Lower lobe of right lung (tissue), 2 donors: ENCODE data around the gene LPO. TPM values are rescaled to one million over a fixed set of nuclear protein-coding genes. Genes with fewer than 3 reads are reported as not detected.

Experiments
- ATAC-seq, 2 donors: fragments of 200-7000 bp; cut with Tn5 transposase; one replicate each; pipeline ENCODE4 v1.9.1; 2020 to 2022; ENCODE audit warnings: mild to moderate bottlenecking in 2 of 2, moderate library complexity in 2 of 2
- DNase-seq: peaks from one replicate; pipeline ENCODE4 v3.0.0-alpha.2; 2020
- H3K27ac ChIP-seq: fragments of 200-600 bp; one replicate; pipeline ENCODE4 v1.8.0; 2022
- H3K27me3 ChIP-seq: fragments of 200-600 bp; one replicate; pipeline ENCODE4 v1.8.0; 2022; ENCODE audit warnings: low read depth
- H3K36me3 ChIP-seq: fragments of 200-600 bp; one replicate; pipeline ENCODE4 v1.8.0; 2022; ENCODE audit warnings: mild to moderate bottlenecking
- H3K4me1 ChIP-seq: fragments of 200-600 bp; one replicate; pipeline ENCODE4 v1.8.0; 2022
- H3K4me3 ChIP-seq: fragments of 200-600 bp; one replicate; pipeline ENCODE4 v1.8.0; 2022; ENCODE audit warnings: mild to moderate bottlenecking
- H3K9me3 ChIP-seq: fragments of 200-600 bp; one replicate; pipeline ENCODE4 v1.8.0; 2022
- CTCF ChIP-seq: fragments of 200-600 bp; IDR thresholded peaks from one replicate; pipeline ENCODE4 v1.8.0; 2022; ENCODE audit warnings: antibody characterized with exemption, mild to moderate bottlenecking
- intact Hi-C: fragments of 100-400 bp; cut with DNase I; formaldehyde crosslinking; loops from one replicate; pipeline ENCODE4 v1.11.0; 2022
- total RNA-seq: library from RNA; stranded (reverse); fragmentation: NEBNext Ultra II Directional; extraction: Animal tissue kit (Norgen Biotek cat#: 25700); gene quantifications from one replicate; pipeline ENCODE4 v1.2.1, GENCODE V29; 2021
- donor health status: DM: no; HTN: yes; CAD: no; lungs with severe emphysema.

Gene LPO
- total RNA-seq, 1 donor from 2014 or later: not detected

GRCh38 chr17:58195518-58196123 is 42.8 kb upstream of the LPO start:
- H3K27ac ChIP-seq: no peak overlapping the region
- no peaks in the 10 kb centered on the region for H3K9me3 ChIP-seq
- no peak overlapping the region for H3K4me3 ChIP-seq
- intact Hi-C loops: no loop called here
- H3K4me1 ChIP-seq: no peaks in the 10 kb centered on the region
- H3K36me3 ChIP-seq: no peaks in the 10 kb centered on the region
- DNase-seq (no peak), ATAC-seq (no peak)
- TF ChIP-seq CTCF: no peak
- H3K27me3 ChIP-seq: peaks cover 9% of the 10 kb centered on the region

GRCh38 chr17:58196610-58197009 is 41.8 kb upstream of the LPO start:
- DNase-seq: no peak
- ATAC-seq: no peak

GRCh38 chr17:58200024-58200633 is 38.3 kb upstream of the LPO start:
- peak; percentile 61 for TF ChIP-seq CTCF
- DNase-seq (peak; percentile 77), ATAC-seq (peak; percentile 72 to 76)
- Histone ChIP-seq H3K27ac (no peak overlapping the region), H3K4me1 (no peaks in the 10 kb centered on the region), H3K9me3 (no peaks in the 10 kb centered on the region), H3K4me3 (no peak overlapping the region), H3K27me3 (peaks cover 4% of the 10 kb centered on the region), H3K36me3 (no peaks in the 10 kb centered on the region)
- intact Hi-C loops: no loop called here

More at GRCh38 chr17:58196610-58197009, 41.8 kb upstream of the LPO start:
- intact Hi-C loops: no loop called here
- Histone ChIP-seq H3K4me3 (no peak overlapping the region), H3K27ac (no peak overlapping the region), H3K36me3 (no peaks in the 10 kb centered on the region), H3K9me3 (no peaks in the 10 kb centered on the region), H3K4me1 (no peaks in the 10 kb centered on the region), H3K27me3 (peaks cover 4% of the 10 kb centered on the region)
- no peak for TF ChIP-seq CTCF

- Histone ChIP-seq H3K4me1 (no peaks in the 10 kb centered on the region), H3K27ac (no peak overlapping the region), H3K36me3 (peaks cover 14% of the 10 kb centered on the region), H3K27me3 (peaks cover 4% of the 10 kb centered on the region), H3K9me3 (no peaks in the 10 kb centered on the region), H3K4me3 (no peak overlapping the region)
- intact Hi-C loops: no loop called here
- no peak for TF ChIP-seq CTCF
- ATAC-seq: no peak
- no peak for DNase-seq
Measured at GRCh38 chr17:58202859-58203258, 35.5 kb upstream of the LPO start.

GRCh38 chr17:58204796-58205195 is 33.6 kb upstream of the LPO start:
- Histone ChIP-seq H3K27ac (no peak overlapping the region), H3K27me3 (no peaks in the 10 kb centered on the region), H3K4me1 (no peaks in the 10 kb centered on the region), H3K9me3 (no peaks in the 10 kb centered on the region), H3K36me3 (peaks cover 20% of the 10 kb centered on the region), H3K4me3 (no peak overlapping the region)
- DNase-seq: no peak
- no peak for TF ChIP-seq CTCF
- ATAC-seq: no peak
- intact Hi-C loops: no loop called here
